Osteoblast (primary cell): ENCODE results near the gene CORO2B. TPM values are rescaled to one million over a fixed set of nuclear protein-coding genes. Genes with fewer than 3 reads are reported as not detected.

Source experiments
- DNase-seq: peaks from one replicate; pipeline ENCODE4 v3.0.0; 2011; ENCODE audit warnings: low spot score, mixed read lengths; ENCODE audit not compliant: insufficient read length; ENCODE audit errors: missing footprints
- H2AFZ ChIP-seq: 2 replicates; pipeline ENCODE4 v1.6.0; 2011; ENCODE audit warnings: mild to moderate bottlenecking, low read length
- H3K27ac ChIP-seq: 2 replicates; pipeline ENCODE4 v1.5.1; 2011; ENCODE audit warnings: mild to moderate bottlenecking, low read depth, low read length, moderate library complexity
- H3K27me3 ChIP-seq: 2 replicates; pipeline ENCODE4 v1.6.0; 2012; ENCODE audit warnings: mild to moderate bottlenecking, control low read depth, inconsistent platforms, low read length, moderate library complexity; ENCODE audit not compliant: insufficient read depth
- H3K36me3 ChIP-seq: 2 replicates; pipeline ENCODE4 v1.5.1; 2011; ENCODE audit warnings: mild to moderate bottlenecking, low read length, control low read depth, moderate library complexity; ENCODE audit not compliant: insufficient read depth
- H3K4me1 ChIP-seq: 2 replicates; pipeline ENCODE4 v1.5.1; 2011; ENCODE audit warnings: mild to moderate bottlenecking, low read length, control low read depth, moderate library complexity; ENCODE audit not compliant: insufficient read depth
- H3K4me2 ChIP-seq: 2 replicates; pipeline ENCODE4 v1.6.0; 2011; ENCODE audit warnings: mild to moderate bottlenecking, low read length; ENCODE audit not compliant: insufficient read depth
- H3K4me3 ChIP-seq: fragments of 200-600 bp; sonication (generic); 3 replicates; pipeline ENCODE4 v1.5.1; 2012; ENCODE audit warnings: mild to moderate bottlenecking, low read length, inconsistent platforms; ENCODE audit not compliant: insufficient read depth
- H3K79me2 ChIP-seq: 2 replicates; pipeline ENCODE4 v1.6.0; 2012; ENCODE audit warnings: mild to moderate bottlenecking, low read length, control low read depth, inconsistent platforms; ENCODE audit not compliant: insufficient read depth
- H3K9me3 ChIP-seq: 2 replicates; pipeline ENCODE4 v1.5.1; 2011; ENCODE audit warnings: low read depth, low read length, control low read depth
- H4K20me1 ChIP-seq: 2 replicates; pipeline ENCODE4 v1.6.0; 2012; ENCODE audit warnings: mild to moderate bottlenecking, low read length, control low read depth; ENCODE audit not compliant: insufficient read depth
- total RNA-seq: library from RNA; depleted of rRNA; stranded (reverse); fragments of >200 nt; gene quantifications from 2 replicates; pipeline ENCODE4 v1.2.3, GENCODE V29; 2012
- TF ChIP-seq, protein P1 (sequence below): IDR thresholded peaks from 2 replicates; pipeline ENCODE4 v1.5.1; 2011; ENCODE audit warnings: mild to moderate bottlenecking, low read depth, low read length, moderate library complexity; ENCODE audit errors: extremely low read depth

CORO2B gene
- total RNA-seq, 1 donor = 10.5 TPM

DNA sequence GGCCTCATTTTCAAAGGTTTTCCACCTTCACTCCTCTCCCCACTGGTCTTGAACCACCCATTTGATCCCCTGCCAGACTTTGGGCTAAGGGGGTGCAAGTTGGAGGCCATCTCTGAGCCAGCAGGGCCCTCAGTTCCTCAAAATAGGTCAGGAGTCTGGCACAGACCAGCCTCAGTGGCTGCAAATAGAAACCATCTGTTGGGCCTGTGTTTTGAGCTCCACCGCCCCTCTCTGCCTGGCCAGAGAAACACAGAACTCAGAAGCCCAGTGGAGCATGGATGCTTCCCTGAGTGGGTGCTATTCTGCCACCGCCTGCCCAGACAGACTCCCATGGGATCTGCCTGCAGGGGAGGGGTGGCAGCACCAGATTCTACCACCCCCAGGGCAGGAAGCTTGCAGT, 56.3 kb downstream of the CORO2B start:
- no peak overlapping the region for H2AFZ ChIP-seq
- DNase-seq = peak; percentile 52
- no peak overlapping the region for H3K4me3 ChIP-seq
- H3K27me3 ChIP-seq = no peaks in the 10 kb centered on the region
- no peaks in the 10 kb centered on the region for H3K9me3 ChIP-seq
- H3K36me3 ChIP-seq = no peaks in the 10 kb centered on the region
- no peak overlapping the region for H3K4me2 ChIP-seq
- no peak overlapping the region for H3K27ac ChIP-seq
- no peaks in the 10 kb centered on the region for H4K20me1 ChIP-seq
- H3K4me1 ChIP-seq = peaks cover 38% of the 10 kb centered on the region
- TF ChIP-seq, protein P1, sequence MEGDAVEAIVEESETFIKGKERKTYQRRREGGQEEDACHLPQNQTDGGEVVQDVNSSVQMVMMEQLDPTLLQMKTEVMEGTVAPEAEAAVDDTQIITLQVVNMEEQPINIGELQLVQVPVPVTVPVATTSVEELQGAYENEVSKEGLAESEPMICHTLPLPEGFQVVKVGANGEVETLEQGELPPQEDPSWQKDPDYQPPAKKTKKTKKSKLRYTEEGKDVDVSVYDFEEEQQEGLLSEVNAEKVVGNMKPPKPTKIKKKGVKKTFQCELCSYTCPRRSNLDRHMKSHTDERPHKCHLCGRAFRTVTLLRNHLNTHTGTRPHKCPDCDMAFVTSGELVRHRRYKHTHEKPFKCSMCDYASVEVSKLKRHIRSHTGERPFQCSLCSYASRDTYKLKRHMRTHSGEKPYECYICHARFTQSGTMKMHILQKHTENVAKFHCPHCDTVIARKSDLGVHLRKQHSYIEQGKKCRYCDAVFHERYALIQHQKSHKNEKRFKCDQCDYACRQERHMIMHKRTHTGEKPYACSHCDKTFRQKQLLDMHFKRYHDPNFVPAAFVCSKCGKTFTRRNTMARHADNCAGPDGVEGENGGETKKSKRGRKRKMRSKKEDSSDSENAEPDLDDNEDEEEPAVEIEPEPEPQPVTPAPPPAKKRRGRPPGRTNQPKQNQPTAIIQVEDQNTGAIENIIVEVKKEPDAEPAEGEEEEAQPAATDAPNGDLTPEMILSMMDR = no peak
- H3K79me2 ChIP-seq = peaks cover 8% of the 10 kb centered on the region

DNA sequence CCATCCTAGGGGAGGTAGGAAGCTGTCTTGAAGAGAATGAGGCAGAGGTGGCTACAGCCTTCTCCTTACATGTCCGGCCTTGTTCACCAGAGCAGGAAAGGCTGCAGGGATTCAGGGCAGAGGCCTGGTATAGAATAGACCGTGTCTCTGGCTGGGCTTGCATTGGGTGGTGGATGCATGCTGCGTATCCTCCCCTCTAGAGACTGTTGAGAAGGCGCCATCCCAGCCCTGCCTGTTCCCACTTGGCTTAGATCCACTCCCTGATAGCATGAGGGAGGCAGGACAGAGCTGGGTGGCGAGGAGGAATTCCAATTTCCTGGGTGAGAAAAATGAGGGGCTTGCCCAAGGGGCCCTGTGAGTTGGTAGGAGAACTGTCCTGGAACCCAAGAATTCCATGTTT, 57.5 kb downstream of the CORO2B start:
- Histone ChIP-seq H3K36me3 (no peaks in the 10 kb centered on the region), H4K20me1 (no peaks in the 10 kb centered on the region), H3K4me3 (no peak overlapping the region), H3K27me3 (no peaks in the 10 kb centered on the region), H3K79me2 (peaks cover 5% of the 10 kb centered on the region), H2AFZ (no peak overlapping the region), H3K4me1 (peaks cover 49% of the 10 kb centered on the region), H3K4me2 (no peak overlapping the region), H3K9me3 (no peaks in the 10 kb centered on the region), H3K27ac (no peak overlapping the region)
- no peak for DNase-seq
- TF ChIP-seq, protein P1 = no peak

DNA sequence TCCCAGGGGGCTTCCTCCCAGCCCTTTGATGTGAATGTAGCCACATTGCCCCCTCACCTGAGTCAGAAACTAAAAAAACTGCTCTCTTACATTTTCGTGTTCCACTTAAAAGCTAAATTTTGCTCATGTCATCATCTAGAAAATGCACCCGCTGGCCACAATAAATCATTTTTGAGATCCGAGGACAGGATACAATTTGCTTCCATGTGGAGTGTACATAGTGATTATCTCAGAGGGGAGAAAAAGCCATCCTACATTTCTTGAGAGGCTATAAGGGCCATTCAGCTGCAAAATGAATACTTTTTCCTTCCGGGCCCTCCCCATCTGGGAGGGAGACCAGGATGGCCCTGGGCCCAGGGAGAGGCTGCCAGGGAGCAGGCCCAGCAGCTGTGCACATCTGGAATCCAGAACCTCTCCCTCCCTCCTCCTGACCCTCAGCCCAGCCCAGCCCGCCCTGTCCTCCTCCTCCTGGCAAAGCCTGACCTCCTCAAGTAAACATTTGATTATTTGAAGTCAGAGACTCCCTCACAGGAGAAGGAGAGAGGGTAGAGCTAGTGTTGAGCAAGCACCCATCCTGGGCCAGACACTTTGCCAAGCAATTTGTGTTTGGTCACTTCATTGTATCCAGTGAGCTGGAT, 59.1 kb downstream of the CORO2B start:
- Histone ChIP-seq H3K4me3 (no peak overlapping the region), H3K9me3 (no peaks in the 10 kb centered on the region), H3K79me2 (peaks cover 2% of the 10 kb centered on the region), H3K4me2 (no peak overlapping the region), H2AFZ (no peak overlapping the region), H3K27me3 (no peaks in the 10 kb centered on the region), H4K20me1 (no peaks in the 10 kb centered on the region), H3K36me3 (no peaks in the 10 kb centered on the region), H3K27ac (peak overlapping the region; percentile 70), H3K4me1 (peaks cover 66% of the 10 kb centered on the region)
- no peak for DNase-seq
- TF ChIP-seq, protein P1 = no peak

DNA sequence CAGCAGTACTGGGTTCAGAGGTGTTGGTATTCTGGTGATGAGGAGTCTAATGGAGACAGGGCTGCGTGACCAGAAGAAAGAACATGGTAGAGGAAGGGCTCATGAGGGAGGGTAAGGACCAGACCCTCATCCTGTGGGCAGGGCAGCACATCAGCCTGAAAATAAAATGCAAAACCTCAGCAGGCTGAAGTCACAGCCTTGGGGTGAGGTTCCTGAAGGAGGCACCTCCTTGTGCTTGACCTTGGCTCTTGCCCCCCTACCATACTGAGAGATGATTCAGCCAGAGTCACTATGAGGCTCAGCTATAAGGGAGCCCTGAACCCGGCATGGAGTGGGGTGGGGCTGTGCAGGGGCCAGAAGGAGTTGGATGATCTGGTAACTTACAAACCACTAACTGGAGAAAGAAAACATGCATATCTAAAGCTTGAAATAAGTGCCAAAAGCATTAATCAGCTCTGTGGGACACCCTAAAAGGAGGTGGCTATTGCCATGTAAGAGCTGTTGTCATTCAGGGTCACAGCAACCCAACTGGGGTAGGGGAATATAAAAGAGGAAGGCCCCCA, 60.2 kb downstream of the CORO2B start:
- no peak overlapping the region for H3K4me3 ChIP-seq
- DNase-seq = peak; percentile 93

More for the DNA sequence above, 60.2 kb downstream of the CORO2B start:
- Histone ChIP-seq H3K4me1 (peaks cover 75% of the 10 kb centered on the region), H3K27me3 (no peaks in the 10 kb centered on the region), H3K9me3 (no peaks in the 10 kb centered on the region), H2AFZ (no peak overlapping the region), H4K20me1 (no peaks in the 10 kb centered on the region), H3K79me2 (peaks cover 2% of the 10 kb centered on the region), H3K36me3 (no peaks in the 10 kb centered on the region), H3K4me2 (peak overlapping the region; percentile 10), H3K27ac (peak overlapping the region; percentile 70)
- TF ChIP-seq, protein P1 = no peak
